ENCODE measurements around the gene UBR1.
"Not testable (repeated sequence)": the region's sequence is repeated elsewhere in the genome, so short reads cannot be mapped to it uniquely, and the experiment has no call there.

UBR1 gene

GRCh38 chr15:43056696-43057095 lies 49.1 kb downstream of the UBR1 start:
- no peak for DNase-seq (ENCODE audit: low read depth in 1 of 2, low spot score in 1 of 2)

- DNase-seq (ENCODE audit: low read depth in 1 of 2, low spot score in 1 of 2), result no peak
These were observed 53.0 kb downstream of the UBR1 start for GRCh38 chr15:43052860-43053259.

GRCh38 chr15:43048935-43049334 lies 56.9 kb downstream of the UBR1 start:
- no peak for DNase-seq (ENCODE audit: low read depth in 1 of 2, low spot score in 1 of 2)

GRCh38 chr15:43046484-43046883 lies 59.4 kb downstream of the UBR1 start:
- DNase-seq (ENCODE audit: low read depth in 1 of 2, low spot score in 1 of 2), result no peak

GRCh38 chr15:43042885-43043284 lies 63.0 kb downstream of the UBR1 start:
- DNase-seq (ENCODE audit: low read depth in 1 of 2, low spot score in 1 of 2), result no peak

- not testable (repeated sequence) for DNase-seq (ENCODE audit: low read depth in 1 of 2, low spot score in 1 of 2)
These were observed 64.8 kb downstream of the UBR1 start for GRCh38 chr15:43041085-43041484.

GRCh38 chr15:43035240-43035639 lies 70.6 kb downstream of the UBR1 start:
- not testable (repeated sequence) for DNase-seq (ENCODE audit: low read depth in 1 of 2, low spot score in 1 of 2)

- DNase-seq (ENCODE audit: low read depth in 1 of 2, low spot score in 1 of 2), result no peak
These were observed 76.4 kb downstream of the UBR1 start for GRCh38 chr15:43029476-43029875.

- no peak for DNase-seq (ENCODE audit: low read depth in 1 of 2, low spot score in 1 of 2)
These were observed 80.7 kb downstream of the UBR1 start for GRCh38 chr15:43025150-43025549.

GRCh38 chr15:43014671-43015070 lies 91.2 kb downstream of the UBR1 start:
- DNase-seq (ENCODE audit: low read depth in 1 of 2, low spot score in 1 of 2), result not testable (repeated sequence)

GRCh38 chr15:43009206-43009605 lies 96.6 kb downstream of the UBR1 start:
- no peak for DNase-seq (ENCODE audit: low read depth in 1 of 2, low spot score in 1 of 2)

- no peak for DNase-seq (ENCODE audit: low read depth in 1 of 2, low spot score in 1 of 2)
These were observed 97.7 kb downstream of the UBR1 start for GRCh38 chr15:43008150-43008549.

GRCh38 chr15:43007551-43007950 lies 98.3 kb downstream of the UBR1 start:
- no peak for DNase-seq (ENCODE audit: low read depth in 1 of 2, low spot score in 1 of 2)

GRCh38 chr15:43006991-43007390 lies 98.8 kb downstream of the UBR1 start:
- DNase-seq (ENCODE audit: low read depth in 1 of 2, low spot score in 1 of 2), result no peak

GRCh38 chr15:43004886-43005595 lies 100.8 kb downstream of the UBR1 start:
- DNase-seq (ENCODE audit: low read depth in 1 of 2, low spot score in 1 of 2), result not testable (repeated sequence)

- no peak for DNase-seq (ENCODE audit: low read depth in 1 of 2, low spot score in 1 of 2)
These were observed 106.5 kb downstream of the UBR1 start for GRCh38 chr15:42999201-42999779.

GRCh38 chr15:42996871-42997270 lies 109.0 kb downstream of the UBR1 start:
- DNase-seq (ENCODE audit: low read depth in 1 of 2, low spot score in 1 of 2), result no peak

GRCh38 chr15:42994546-42994945 lies 111.3 kb downstream of the UBR1 start:
- no peak for DNase-seq (ENCODE audit: low read depth in 1 of 2, low spot score in 1 of 2)

- DNase-seq (ENCODE audit: low read depth in 1 of 2, low spot score in 1 of 2), result no peak
These were observed 113.2 kb downstream of the UBR1 start for GRCh38 chr15:42992626-42993025.

- no peak for DNase-seq (ENCODE audit: low read depth in 1 of 2, low spot score in 1 of 2)
These were observed 119.0 kb downstream of the UBR1 start for GRCh38 chr15:42986693-42987342.

GRCh38 chr15:42984493-42985034 lies 121.3 kb downstream of the UBR1 start:
- DNase-seq (ENCODE audit: low read depth in 1 of 2, low spot score in 1 of 2), result no peak

- not testable (repeated sequence) for DNase-seq (ENCODE audit: low read depth in 1 of 2, low spot score in 1 of 2)
These were observed 126.7 kb downstream of the UBR1 start for GRCh38 chr15:42979113-42979512.
